T-helper 2 cell treated with Interferon-gamma antibody and Interleukin-4, amounts not matched to agents 5 μg/mL and 100 μg/mL, for 36 hours (primary cell): ENCODE measurements around the gene SELENOM.
"Not testable (repeated sequence)": the region's sequence is repeated elsewhere in the genome, so short reads cannot be mapped to it uniquely, and the experiment has no call there.

ENCODE experiments used
- DNase-seq: peaks from one replicate; pipeline ENCODE4 v3.0.0; 2021; ENCODE audit warnings: low spot score
- H3K27ac Mint-ChIP-seq: one replicate; pipeline ENCODE4 v1.8.0; 2021; ENCODE audit warnings: mild to moderate bottlenecking, mixed read lengths
- H3K27me3 Mint-ChIP-seq: one replicate; pipeline ENCODE4 v1.8.0; 2021; ENCODE audit warnings: low read depth, mixed read lengths
- H3K36me3 Mint-ChIP-seq: one replicate; pipeline ENCODE4 v1.8.0; 2021; ENCODE audit warnings: low read depth, mixed read lengths
- H3K4me1 Mint-ChIP-seq: one replicate; pipeline ENCODE4 v1.8.0; 2021; ENCODE audit warnings: low read depth, mixed read lengths
- H3K4me3 Mint-ChIP-seq: one replicate; pipeline ENCODE4 v1.8.0; 2022; ENCODE audit warnings: mild to moderate bottlenecking, moderate library complexity, mixed read lengths
- H3K9me3 Mint-ChIP-seq: one replicate; pipeline ENCODE4 v1.8.0; 2021; ENCODE audit warnings: mixed read lengths

The SELENOM gene

GRCh38 chr22:31078389-31078788 lies 29.0 kb downstream of the SELENOM start:
- not testable (repeated sequence) for H3K4me3 Mint-ChIP-seq, H3K27me3 Mint-ChIP-seq, H3K9me3 Mint-ChIP-seq, H3K36me3 Mint-ChIP-seq, DNase-seq
- H3K27ac Mint-ChIP-seq: peak overlapping the region; percentile 26
- H3K4me1 Mint-ChIP-seq: peaks cover 26% of the 10 kb centered on the region

- Mint-ChIP-seq H3K27ac (no peak overlapping the region), H3K4me1 (peaks cover 20% of the 10 kb centered on the region), H3K4me3 (no peak overlapping the region), H3K36me3 (no peaks in the 10 kb centered on the region), H3K27me3 (peaks cover 3% of the 10 kb centered on the region), H3K9me3 (no peaks in the 10 kb centered on the region)
- DNase-seq: no peak
Measured at GRCh38 chr22:31077681-31078080, 29.7 kb downstream of the SELENOM start.

GRCh38 chr22:31075961-31076360 lies 31.4 kb downstream of the SELENOM start:
- H3K4me3 Mint-ChIP-seq: no peak overlapping the region
- H3K9me3 Mint-ChIP-seq: no peaks in the 10 kb centered on the region
- no peaks in the 10 kb centered on the region for H3K36me3 Mint-ChIP-seq
- DNase-seq: no peak
- H3K4me1 Mint-ChIP-seq: peaks cover 7% of the 10 kb centered on the region
- H3K27ac Mint-ChIP-seq: no peak overlapping the region
- peaks cover 3% of the 10 kb centered on the region for H3K27me3 Mint-ChIP-seq

- not testable (repeated sequence) for H3K27ac Mint-ChIP-seq, H3K4me1 Mint-ChIP-seq, H3K27me3 Mint-ChIP-seq, DNase-seq, H3K9me3 Mint-ChIP-seq, H3K4me3 Mint-ChIP-seq, H3K36me3 Mint-ChIP-seq
Measured at GRCh38 chr22:31073545-31074145, 33.7 kb downstream of the SELENOM start.

GRCh38 chr22:31073125-31073524 lies 34.2 kb downstream of the SELENOM start:
- not testable (repeated sequence) for H3K27me3 Mint-ChIP-seq, H3K4me1 Mint-ChIP-seq, H3K4me3 Mint-ChIP-seq, H3K36me3 Mint-ChIP-seq, H3K9me3 Mint-ChIP-seq, H3K27ac Mint-ChIP-seq, DNase-seq

- H3K9me3 Mint-ChIP-seq, DNase-seq, H3K27ac Mint-ChIP-seq, H3K36me3 Mint-ChIP-seq, H3K4me1 Mint-ChIP-seq, H3K4me3 Mint-ChIP-seq, H3K27me3 Mint-ChIP-seq: not testable (repeated sequence)
Measured at GRCh38 chr22:31069691-31070314, 37.6 kb downstream of the SELENOM start.

GRCh38 chr22:31068970-31069369 lies 38.4 kb downstream of the SELENOM start:
- Mint-ChIP-seq H3K27ac (no peak overlapping the region), H3K27me3 (peaks cover 3% of the 10 kb centered on the region), H3K4me3 (no peak overlapping the region), H3K4me1 (no peaks in the 10 kb centered on the region), H3K36me3 (no peaks in the 10 kb centered on the region), H3K9me3 (no peaks in the 10 kb centered on the region)
- DNase-seq: no peak

GRCh38 chr22:31064369-31064768 lies 43.0 kb downstream of the SELENOM start:
- Mint-ChIP-seq H3K4me3 (no peak overlapping the region), H3K4me1 (no peaks in the 10 kb centered on the region), H3K36me3 (no peaks in the 10 kb centered on the region), H3K9me3 (no peaks in the 10 kb centered on the region), H3K27ac (no peak overlapping the region), H3K27me3 (no peaks in the 10 kb centered on the region)
- DNase-seq: no peak

- H3K9me3 Mint-ChIP-seq: no peaks in the 10 kb centered on the region
- H3K36me3 Mint-ChIP-seq: no peaks in the 10 kb centered on the region
- no peak overlapping the region for H3K4me3 Mint-ChIP-seq
- no peak for DNase-seq
- no peaks in the 10 kb centered on the region for H3K4me1 Mint-ChIP-seq
- no peaks in the 10 kb centered on the region for H3K27me3 Mint-ChIP-seq
- no peak overlapping the region for H3K27ac Mint-ChIP-seq
Measured at GRCh38 chr22:31062566-31063230, 44.7 kb downstream of the SELENOM start.

- H3K4me3 Mint-ChIP-seq, H3K27me3 Mint-ChIP-seq, H3K4me1 Mint-ChIP-seq, H3K27ac Mint-ChIP-seq, H3K36me3 Mint-ChIP-seq, H3K9me3 Mint-ChIP-seq, DNase-seq: not testable (repeated sequence)
Measured at GRCh38 chr22:31059663-31060062, 47.7 kb downstream of the SELENOM start.

GRCh38 chr22:31056986-31057599 lies 50.3 kb downstream of the SELENOM start:
- Mint-ChIP-seq H3K9me3 (no peaks in the 10 kb centered on the region), H3K27me3 (no peaks in the 10 kb centered on the region)

GRCh38 chr22:31055635-31056159 lies 51.7 kb downstream of the SELENOM start:
- no peak for DNase-seq
- no peaks in the 10 kb centered on the region for H3K4me1 Mint-ChIP-seq
- no peak overlapping the region for H3K4me3 Mint-ChIP-seq
- no peak overlapping the region for H3K27ac Mint-ChIP-seq
- H3K36me3 Mint-ChIP-seq: no peaks in the 10 kb centered on the region
- no peaks in the 10 kb centered on the region for H3K9me3 Mint-ChIP-seq
- H3K27me3 Mint-ChIP-seq: no peaks in the 10 kb centered on the region

More at GRCh38 chr22:31056986-31057599, 50.3 kb downstream of the SELENOM start:
- H3K4me3 Mint-ChIP-seq: no peak overlapping the region
- no peaks in the 10 kb centered on the region for H3K36me3 Mint-ChIP-seq
- DNase-seq: no peak
- no peaks in the 10 kb centered on the region for H3K4me1 Mint-ChIP-seq
- H3K27ac Mint-ChIP-seq: no peak overlapping the region

- Mint-ChIP-seq H3K27ac (no peak overlapping the region), H3K4me1 (no peaks in the 10 kb centered on the region), H3K36me3 (no peaks in the 10 kb centered on the region)
Measured at GRCh38 chr22:31055117-31055634, 52.2 kb downstream of the SELENOM start.

More at GRCh38 chr22:31055117-31055634, 52.2 kb downstream of the SELENOM start:
- no peak overlapping the region for H3K4me3 Mint-ChIP-seq
- no peaks in the 10 kb centered on the region for H3K9me3 Mint-ChIP-seq
- no peaks in the 10 kb centered on the region for H3K27me3 Mint-ChIP-seq
- no peak for DNase-seq
